KOPT-K1 (cell line): ENCODE data around the gene ATG4D.
"Not testable (repeated sequence)": the region's sequence is repeated elsewhere in the genome, so short reads cannot be mapped to it uniquely, and the experiment has no call there.

Source experiments
- H3K27ac ChIP-seq: fragments of 200-600 bp; sonication (generic); 2 replicates; pipeline ENCODE4 v1.5.1; 2016; ENCODE audit warnings: antibody characterized with exemption, mild to moderate bottlenecking, low read depth, low read length; ENCODE audit not compliant: poor library complexity, severe bottlenecking
- H3K36me3 ChIP-seq: fragments of 200-600 bp; sonication (generic); 2 replicates; pipeline ENCODE4 v1.5.1; 2017; ENCODE audit warnings: antibody characterized with exemption, mild to moderate bottlenecking, low read length, moderate library complexity; ENCODE audit not compliant: insufficient read depth
- H3K9me3 ChIP-seq: fragments of 200-600 bp; sonication (generic); 2 replicates; pipeline ENCODE4 v1.5.1; 2017; ENCODE audit warnings: antibody characterized with exemption, low read length, mild to moderate bottlenecking; ENCODE audit not compliant: insufficient read depth, poor library complexity, severe bottlenecking

Gene ATG4D

GRCh38 chr19:10516064-10516385 is 27.7 kb upstream of the ATG4D start:
- Histone ChIP-seq H3K9me3 (no peaks in the 10 kb centered on the region), H3K36me3 (no peaks in the 10 kb centered on the region), H3K27ac (no peak overlapping the region)

GRCh38 chr19:10516671-10517286 is 26.9 kb upstream of the ATG4D start:
- Histone ChIP-seq H3K36me3 (no peaks in the 10 kb centered on the region), H3K9me3 (no peaks in the 10 kb centered on the region), H3K27ac (no peak overlapping the region)

- H3K36me3 ChIP-seq: no peaks in the 10 kb centered on the region
- no peaks in the 10 kb centered on the region for H3K9me3 ChIP-seq
- H3K27ac ChIP-seq: no peak within 1 kb of the TSS
Observed at GRCh38 chr19:10517361-10517759, 26.3 kb upstream of the ATG4D start, which contains the start of gene S1PR5. S1PR5 (minus strand) TSS chr19:10517447; CDS start chr19:10515011, 2,436 bp downstream.

- Histone ChIP-seq H3K27ac (no peak overlapping the region), H3K9me3 (no peaks in the 10 kb centered on the region), H3K36me3 (no peaks in the 10 kb centered on the region)
Observed at GRCh38 chr19:10517760-10518443, 25.8 kb upstream of the ATG4D start.

- Histone ChIP-seq H3K9me3 (no peaks in the 10 kb centered on the region), H3K27ac (no peak overlapping the region)
Observed at GRCh38 chr19:10518444-10519361, 25.0 kb upstream of the ATG4D start.

GRCh38 chr19:10519421-10519820 is 24.3 kb upstream of the ATG4D start:
- no peaks in the 10 kb centered on the region for H3K36me3 ChIP-seq
- H3K27ac ChIP-seq: no peak overlapping the region
- H3K9me3 ChIP-seq: no peaks in the 10 kb centered on the region

More at GRCh38 chr19:10518444-10519361, 25.0 kb upstream of the ATG4D start:
- H3K36me3 ChIP-seq: no peaks in the 10 kb centered on the region

GRCh38 chr19:10520652-10521318 is 22.9 kb upstream of the ATG4D start:
- Histone ChIP-seq H3K36me3 (no peaks in the 10 kb centered on the region), H3K9me3 (no peaks in the 10 kb centered on the region), H3K27ac (no peak overlapping the region)

GRCh38 chr19:10521461-10522171 is 22.1 kb upstream of the ATG4D start:
- Histone ChIP-seq H3K27ac (no peak overlapping the region), H3K9me3 (no peaks in the 10 kb centered on the region), H3K36me3 (no peaks in the 10 kb centered on the region)

- no peaks in the 10 kb centered on the region for H3K9me3 ChIP-seq
- H3K36me3 ChIP-seq: no peaks in the 10 kb centered on the region
- H3K27ac ChIP-seq: no peak overlapping the region
Observed at GRCh38 chr19:10523135-10523636, 20.5 kb upstream of the ATG4D start.

- no peaks in the 10 kb centered on the region for H3K36me3 ChIP-seq
- H3K27ac ChIP-seq: no peak overlapping the region
- H3K9me3 ChIP-seq: no peaks in the 10 kb centered on the region
Observed at GRCh38 chr19:10525636-10526035, 18.1 kb upstream of the ATG4D start.

GRCh38 chr19:10526887-10527286 is 16.8 kb upstream of the ATG4D start:
- H3K36me3 ChIP-seq, H3K9me3 ChIP-seq, H3K27ac ChIP-seq: not testable (repeated sequence)

- Histone ChIP-seq H3K36me3 (no peaks in the 10 kb centered on the region), H3K9me3 (no peaks in the 10 kb centered on the region), H3K27ac (no peak overlapping the region)
Observed at GRCh38 chr19:10532457-10532856, 11.2 kb upstream of the ATG4D start.

GRCh38 chr19:10533646-10534386 is 9.9 kb upstream of the ATG4D start:
- H3K27ac ChIP-seq: no peak overlapping the region
- no peaks in the 10 kb centered on the region for H3K9me3 ChIP-seq
- no peaks in the 10 kb centered on the region for H3K36me3 ChIP-seq

GRCh38 chr19:10535613-10536012 is 8.1 kb upstream of the ATG4D start:
- Histone ChIP-seq H3K9me3 (no peaks in the 10 kb centered on the region), H3K27ac (no peak overlapping the region), H3K36me3 (no peaks in the 10 kb centered on the region)
